Measurements from ENCODE around the gene SECTM1. TPM values are rescaled to one million over a fixed set of nuclear protein-coding genes. Genes with fewer than 3 reads are reported as not detected.

SECTM1 gene
- total RNA-seq, 1 donor: 15.1 TPM

DNA sequence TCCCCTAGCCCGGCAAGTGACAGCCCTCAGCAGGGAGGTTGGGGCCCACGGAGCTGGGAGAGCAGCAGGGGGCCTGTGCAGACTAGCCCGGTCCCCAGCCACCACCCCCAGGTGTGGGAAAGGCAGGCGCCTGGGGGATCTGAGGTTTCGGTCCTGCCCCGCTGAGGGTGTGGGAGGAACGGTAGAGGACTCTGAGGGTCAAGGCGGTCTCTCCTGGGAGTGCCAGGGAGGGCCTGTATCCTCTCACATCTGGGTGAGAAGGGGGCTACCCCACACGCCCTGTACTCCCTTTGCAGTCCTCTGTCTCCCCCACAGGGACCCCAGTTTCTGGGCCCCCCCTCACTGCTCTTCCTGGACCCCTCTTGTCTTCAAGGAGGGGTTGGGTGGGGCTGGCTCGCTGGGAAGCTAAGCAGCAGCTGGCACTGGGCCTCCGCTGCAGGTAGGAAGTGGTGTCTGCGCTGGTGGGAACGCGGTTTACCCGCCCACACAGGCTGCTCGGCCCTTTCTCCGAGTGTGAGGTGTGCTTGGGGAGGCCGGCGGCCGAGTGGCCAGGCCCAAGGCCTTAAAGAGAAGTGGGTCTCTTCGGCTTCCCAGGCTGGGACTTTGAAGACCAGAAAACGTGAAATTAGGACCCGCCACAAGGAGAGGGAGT, 31.5 kb downstream of the SECTM1 start:
- DNase-seq (ENCODE audit: low read depth in 2 of 3, low spot score in 2 of 3): no peak

DNA sequence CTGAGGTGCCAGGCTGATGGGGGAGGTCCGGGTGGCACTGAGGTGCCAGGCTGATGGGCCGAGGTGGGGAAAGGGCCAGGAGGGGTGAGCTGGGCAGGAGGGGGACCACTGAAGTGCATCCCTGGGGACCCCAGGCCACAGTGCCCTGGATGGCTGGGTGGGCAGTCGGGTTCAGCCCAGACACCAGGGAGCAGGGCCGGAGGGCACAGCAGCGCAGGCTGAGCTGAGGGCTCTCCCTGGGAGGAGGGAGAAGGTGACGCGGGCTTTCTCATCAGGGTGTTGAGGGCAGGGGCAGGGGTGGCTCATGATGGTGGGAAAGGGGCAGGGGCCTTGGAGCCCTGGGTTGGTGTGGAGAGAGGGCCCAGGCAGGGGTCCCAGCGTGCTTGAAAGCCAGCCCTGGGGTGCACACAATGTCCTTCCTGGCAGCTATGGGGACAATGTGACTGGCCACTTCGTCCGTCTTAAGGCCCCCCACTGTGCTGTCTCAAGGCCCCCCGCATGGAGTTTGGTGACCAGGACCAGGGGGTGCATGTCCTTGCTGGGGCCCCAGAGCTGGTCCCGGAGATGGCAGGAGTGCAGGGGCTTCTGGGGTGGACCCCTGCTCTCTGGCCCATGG, 32.2 kb downstream of the SECTM1 start:
- DNase-seq (ENCODE audit: low read depth in 2 of 3, low spot score in 2 of 3): no peak

DNA sequence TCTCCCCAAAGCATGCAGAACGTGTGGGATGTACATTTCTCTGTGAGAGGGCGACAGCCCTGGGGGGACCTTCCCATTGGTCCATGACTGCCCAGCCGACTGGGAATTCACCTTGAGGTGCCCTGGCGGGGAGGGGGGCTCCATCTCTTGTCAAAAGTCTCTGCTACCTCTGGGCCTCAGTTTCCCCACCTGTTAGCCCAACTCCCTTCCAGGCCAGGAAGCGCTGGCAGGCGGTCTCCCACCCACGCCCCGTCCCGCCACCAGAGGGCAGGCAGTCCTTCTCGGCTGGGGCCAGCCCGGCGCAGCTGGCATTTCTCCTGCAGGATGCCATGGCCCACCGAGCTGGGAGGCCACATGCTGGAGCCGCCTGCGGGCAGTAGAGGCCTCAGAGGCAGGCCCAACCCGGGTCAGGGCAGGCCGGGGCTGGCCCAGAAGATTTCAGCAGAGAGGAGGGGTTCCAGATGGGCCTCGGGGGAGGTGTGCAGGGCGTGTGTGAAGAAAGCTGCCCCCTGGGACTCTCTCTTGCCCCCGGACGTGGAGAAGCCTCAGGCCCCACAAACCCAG, 32.8 kb downstream of the SECTM1 start:
- DNase-seq (ENCODE audit: low read depth in 2 of 3, low spot score in 2 of 3): peak in 2 of 3 donors; percentile 69 to 72

DNA sequence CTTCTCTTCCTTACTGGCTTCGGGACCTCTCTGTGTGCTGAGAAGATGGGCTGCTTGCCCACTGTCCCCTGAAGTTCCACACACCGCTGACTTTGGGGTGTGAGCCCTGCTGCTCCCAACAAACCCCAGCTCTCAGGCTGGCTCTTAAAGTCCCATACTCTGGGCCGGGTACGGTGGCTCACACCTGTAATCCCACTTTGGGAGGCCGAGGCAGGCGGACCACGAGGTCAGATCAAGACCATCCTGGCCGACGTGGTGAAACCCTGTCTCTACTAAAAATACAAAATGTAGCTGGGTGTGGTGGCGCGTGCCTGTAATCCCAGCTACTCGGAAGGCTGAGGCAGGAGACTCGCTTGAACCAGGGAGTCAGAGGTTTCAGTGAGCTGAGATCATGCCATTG, 33.3 kb downstream of the SECTM1 start:
- DNase-seq (ENCODE audit: low read depth in 2 of 3, low spot score in 2 of 3): no peak

DNA sequence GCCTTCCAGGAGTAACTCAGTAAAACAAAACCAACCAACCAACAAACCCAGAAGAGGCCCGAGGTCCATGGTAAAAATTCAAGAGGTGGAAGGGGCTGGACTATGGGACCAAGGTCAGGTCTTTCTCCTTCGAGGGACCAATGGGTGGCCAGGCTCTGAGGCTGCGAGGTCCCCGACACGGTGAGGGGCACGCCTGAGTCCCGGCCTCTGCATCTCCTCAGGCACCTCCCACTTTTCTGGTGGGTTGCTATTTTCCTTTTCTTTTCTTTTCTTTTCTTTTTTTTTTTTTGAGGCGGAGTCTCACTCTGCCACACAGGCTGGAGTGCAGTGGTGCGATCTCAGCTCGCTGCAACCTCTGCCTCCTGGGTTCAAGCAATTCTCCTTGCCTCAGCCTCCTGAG, 34.1 kb downstream of the SECTM1 start:
- no peak for DNase-seq (ENCODE audit: low read depth in 2 of 3, low spot score in 2 of 3)

DNA sequence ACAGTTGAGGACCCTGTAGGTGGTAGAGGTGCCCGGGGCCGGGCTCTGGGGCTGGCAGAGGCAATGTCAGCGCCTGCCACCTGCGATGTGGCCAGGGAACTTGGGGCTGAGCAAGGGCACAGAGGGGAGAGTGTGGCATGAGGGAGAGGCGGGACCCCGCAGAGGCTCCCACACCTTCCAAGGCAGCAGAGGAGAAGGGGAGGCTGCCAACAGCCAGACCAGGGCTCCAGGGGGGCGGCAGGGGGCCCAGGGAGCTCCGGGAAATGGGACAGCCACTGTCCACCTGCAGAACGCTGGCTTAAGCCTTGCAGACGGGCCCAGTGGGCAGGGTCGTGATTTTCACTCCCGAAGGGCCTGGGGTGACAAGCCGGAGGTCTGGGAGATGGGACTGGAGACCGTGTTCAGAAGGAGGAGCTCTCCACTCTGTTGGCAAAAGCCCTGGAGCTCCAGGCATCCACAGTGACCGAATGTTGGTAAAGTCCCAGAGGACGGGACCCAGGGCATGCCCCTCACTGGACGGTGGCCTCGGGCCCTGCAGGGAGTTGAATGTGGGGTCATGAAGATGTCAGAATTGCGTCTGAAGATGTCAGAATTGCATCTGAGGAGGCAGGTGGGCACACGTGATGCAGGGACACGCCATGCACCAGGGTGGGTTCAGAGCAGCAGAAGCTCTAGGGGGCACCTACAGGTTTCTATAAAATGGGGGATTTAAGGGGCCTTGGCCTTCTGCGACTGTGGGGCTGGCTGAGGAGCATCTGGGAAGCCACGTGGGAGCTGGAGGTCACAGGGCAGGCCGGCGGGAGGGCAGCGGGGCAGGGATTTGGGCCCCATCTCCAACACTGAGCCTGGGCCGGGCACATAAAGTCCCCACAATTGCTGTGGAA, 34.8 kb downstream of the SECTM1 start:
- no peak for DNase-seq (ENCODE audit: low read depth in 2 of 3, low spot score in 2 of 3)

DNA sequence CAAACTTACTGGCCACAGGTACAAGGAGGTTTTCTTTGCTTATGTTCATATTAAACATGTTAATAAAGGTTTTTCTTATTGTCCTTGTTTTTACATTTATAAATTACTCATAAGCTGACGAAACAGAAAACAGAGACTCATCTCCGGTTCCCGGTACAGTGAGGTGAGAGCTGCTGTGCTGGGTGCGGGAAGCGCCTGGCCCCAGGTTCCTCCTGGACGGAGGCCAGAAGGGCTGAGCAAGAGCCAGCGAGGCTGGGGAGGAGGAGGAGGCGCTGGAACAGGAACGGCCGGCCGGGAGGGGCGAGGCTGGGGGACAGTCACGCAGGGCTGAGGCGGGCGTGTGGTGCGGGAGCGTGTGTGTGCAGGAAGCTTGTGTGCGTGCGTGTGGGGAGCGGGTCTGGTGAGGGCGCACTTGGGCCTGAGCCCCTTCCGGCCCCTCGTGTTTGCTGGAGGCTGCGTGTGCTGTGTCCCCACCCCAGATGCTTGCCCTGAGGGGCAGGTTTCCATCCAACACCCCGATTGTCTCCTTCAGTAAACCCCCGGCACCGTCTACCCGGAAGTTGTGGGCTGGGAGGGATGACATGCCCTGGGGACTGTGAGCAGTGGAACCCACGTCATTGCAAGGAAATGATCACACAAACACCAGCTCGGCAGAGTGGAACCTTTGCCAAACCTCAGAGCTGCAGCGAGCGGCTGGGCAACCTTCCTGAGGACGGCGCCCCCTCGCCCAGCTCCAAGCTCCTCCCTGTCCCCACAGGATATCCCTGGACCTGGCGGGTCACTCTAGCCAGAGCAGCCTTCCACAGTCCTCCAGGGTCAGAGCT, 35.6 kb downstream of the SECTM1 start:
- DNase-seq (ENCODE audit: low read depth in 2 of 3, low spot score in 2 of 3): peak; percentile 81 to 98 (median 97)

DNA sequence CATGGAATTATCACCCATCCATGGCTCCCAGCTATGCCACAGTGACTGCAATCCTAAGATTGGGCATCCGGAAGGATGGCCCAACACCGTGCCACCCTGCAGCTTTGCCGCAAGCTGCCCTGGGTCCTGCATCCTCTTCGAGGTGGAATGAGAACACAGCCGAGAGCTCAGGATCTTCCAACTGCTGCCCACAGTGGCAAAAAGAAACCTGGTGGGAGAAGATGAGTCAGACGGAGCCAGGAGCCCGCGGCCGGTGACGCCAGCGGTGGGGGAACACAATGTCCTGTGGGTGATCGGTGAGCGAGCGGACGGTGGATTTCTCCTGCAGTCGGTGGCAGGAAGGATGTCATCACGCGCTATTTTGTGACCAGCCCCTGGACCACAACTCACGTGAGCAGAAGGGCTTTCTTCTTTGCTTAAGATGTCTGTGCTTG, 36.3 kb downstream of the SECTM1 start:
- DNase-seq (ENCODE audit: low read depth in 2 of 3, low spot score in 2 of 3): peak in 2 of 3 donors; percentile 88 to 91

DNA sequence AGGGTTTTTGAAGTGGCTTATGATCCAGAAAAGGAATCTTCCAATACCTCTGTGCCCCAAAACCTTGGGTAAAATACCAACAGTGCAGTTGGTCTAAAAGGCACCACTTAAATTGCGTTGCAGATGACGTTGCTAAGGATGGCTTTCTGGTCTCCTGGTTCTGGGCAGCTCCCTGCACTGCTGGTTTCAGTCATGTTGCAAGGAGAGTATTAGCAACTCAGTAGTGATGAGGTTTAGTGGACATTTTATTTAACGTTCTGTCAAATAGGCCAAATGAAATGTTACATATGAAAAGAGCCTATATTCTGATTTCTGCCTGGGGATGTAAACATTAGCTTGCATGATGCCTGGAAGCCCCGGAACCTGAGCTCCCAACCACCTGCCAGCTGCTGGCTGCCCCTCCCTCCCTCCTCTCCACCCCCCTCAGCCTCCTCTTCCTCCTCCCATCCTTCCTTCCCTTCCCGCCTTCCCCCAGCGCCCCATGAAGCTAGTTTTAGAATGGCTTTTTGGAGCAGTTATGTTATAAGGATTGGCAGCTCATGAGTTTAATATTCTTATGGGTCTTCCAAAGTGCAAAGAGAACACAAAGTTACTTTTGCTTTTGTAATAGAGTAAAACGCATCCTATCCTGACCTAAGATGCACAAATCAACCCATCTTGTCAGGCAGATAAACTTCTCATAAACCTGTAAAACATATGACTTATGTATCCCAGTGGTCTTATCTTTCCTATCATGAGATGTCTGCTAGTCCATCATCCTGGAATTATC, 36.9 kb downstream of the SECTM1 start:
- DNase-seq (ENCODE audit: low read depth in 2 of 3, low spot score in 2 of 3): no peak

DNA sequence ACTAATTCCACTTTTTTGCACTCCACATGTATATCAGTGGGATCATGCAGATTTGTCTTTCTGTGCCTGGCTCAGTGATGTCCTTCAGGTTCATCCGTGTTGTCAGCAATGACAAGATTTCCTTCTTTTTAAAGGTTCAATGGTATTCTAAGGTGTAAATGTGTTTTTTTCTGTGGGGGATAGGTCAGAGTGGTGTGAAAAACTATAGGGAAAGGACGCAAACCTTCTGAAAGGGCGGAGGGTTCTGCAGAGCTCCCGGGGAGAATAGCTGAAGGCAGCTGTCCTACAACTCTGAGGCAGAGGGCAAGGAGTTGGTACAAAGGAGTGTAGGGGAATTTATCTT, 38.1 kb downstream of the SECTM1 start:
- DNase-seq (ENCODE audit: low read depth in 2 of 3, low spot score in 2 of 3): no peak

DNA sequence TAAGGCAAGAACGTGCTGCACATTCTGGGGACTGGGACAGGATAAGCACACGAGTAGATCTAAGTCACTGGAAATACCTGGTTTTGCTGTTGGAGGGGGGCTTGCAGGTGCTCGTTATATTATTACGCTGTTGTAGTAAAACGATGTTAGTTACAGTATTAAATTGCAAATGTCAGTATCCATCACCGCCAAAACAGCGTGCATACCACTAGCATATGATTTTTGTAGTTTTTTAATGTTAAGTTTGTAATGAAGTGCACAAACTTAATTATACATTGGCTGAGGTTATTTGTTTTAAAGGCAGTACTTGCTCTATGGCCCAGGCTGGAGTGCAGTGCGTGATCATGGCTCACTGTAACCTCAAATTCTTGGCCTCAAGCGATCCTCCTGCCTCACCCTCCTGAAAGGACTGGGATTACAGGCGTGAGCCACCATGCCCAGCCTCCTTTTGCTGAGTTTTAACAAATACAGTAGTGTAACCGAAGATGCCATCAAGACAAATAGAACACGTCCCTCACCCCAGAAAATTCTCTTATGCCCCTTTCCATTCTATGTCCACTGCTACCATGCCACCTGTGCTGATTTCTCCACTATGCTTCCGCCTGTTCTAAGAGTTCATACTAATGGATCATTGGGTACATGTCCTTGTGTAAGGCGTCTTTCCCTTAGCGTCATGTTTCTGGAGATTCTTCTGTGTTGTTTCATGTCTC, 39.3 kb downstream of the SECTM1 start:
- DNase-seq (ENCODE audit: low read depth in 2 of 3, low spot score in 2 of 3): no peak

DNA sequence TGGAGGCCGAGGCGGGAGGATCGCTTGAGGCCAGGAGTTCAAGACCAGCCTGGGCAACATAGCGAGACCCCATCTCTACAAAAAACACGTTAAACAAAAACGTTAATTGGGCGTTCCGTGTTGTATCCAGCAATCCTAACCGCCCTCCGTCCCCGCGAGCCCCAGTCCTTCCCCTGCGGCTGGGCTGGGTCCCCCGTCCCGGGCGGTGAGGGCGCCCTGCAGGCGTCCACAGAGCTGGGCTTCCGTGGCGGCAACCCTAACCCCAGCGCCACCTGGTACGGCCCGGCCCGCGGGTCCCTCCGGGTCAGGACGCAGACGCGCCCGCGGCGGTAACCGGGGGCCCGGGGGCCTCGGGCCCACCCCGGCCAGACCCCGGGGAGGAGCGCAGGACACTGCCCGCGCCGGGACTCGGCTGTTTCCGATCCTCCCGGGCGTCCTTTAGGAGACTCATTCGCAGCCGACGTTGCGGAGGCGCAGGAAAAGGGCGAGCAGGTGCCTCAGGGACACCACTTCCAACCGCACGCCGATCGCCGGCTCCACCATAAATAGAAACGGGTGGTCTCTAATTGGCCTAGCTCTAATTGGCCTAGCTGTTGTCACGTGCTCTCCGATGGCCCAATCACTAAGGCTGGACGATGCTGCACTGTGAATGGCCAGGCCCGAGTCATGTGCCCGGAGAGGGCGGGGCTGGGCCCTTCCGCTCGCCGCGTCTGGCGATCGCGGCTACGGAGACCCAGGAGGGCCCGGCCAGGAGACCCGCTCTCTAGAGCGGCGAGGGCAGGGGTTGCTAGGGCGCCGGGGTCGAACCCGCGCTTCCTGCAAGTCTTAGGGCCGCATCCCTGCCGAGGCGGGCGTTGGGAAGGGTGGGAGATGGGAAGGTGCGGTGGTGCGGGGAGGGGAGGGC, 41.1 kb downstream of the SECTM1 start:
- DNase-seq (ENCODE audit: low read depth in 2 of 3, low spot score in 2 of 3): peak; percentile 78 to 99 (median 97)

DNA sequence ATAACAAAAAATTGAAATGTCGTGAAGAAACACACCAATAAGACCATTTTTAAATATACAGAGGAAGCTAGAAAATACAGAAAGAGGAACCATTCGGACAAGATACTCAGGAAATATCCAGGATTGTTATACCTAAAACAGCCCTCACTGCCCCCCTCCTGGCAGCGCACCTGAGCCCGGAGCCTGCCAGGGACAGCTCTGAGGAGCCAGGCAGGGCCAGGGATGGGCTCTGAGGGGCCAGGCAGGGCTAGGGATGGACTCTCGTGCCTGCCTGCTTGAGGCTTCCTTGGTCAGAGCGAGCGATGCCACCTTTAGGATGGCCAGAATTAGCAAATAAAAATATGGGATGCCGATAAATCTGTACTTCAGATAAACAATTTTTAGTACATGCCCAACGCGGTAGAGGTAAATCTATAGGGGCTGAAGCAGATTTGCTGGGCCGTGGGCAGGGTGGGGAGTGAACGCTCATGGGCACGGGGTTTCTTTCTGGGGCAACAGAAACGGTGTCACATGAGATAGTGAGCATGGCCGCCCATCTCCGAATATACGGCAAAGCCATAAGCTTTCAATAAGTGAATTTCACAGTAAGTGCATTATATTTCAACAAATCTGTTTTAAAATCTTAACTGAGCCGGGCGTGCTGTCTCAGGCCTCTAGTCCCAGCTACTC, 41.9 kb downstream of the SECTM1 start:
- no peak for DNase-seq (ENCODE audit: low read depth in 2 of 3, low spot score in 2 of 3)

DNA sequence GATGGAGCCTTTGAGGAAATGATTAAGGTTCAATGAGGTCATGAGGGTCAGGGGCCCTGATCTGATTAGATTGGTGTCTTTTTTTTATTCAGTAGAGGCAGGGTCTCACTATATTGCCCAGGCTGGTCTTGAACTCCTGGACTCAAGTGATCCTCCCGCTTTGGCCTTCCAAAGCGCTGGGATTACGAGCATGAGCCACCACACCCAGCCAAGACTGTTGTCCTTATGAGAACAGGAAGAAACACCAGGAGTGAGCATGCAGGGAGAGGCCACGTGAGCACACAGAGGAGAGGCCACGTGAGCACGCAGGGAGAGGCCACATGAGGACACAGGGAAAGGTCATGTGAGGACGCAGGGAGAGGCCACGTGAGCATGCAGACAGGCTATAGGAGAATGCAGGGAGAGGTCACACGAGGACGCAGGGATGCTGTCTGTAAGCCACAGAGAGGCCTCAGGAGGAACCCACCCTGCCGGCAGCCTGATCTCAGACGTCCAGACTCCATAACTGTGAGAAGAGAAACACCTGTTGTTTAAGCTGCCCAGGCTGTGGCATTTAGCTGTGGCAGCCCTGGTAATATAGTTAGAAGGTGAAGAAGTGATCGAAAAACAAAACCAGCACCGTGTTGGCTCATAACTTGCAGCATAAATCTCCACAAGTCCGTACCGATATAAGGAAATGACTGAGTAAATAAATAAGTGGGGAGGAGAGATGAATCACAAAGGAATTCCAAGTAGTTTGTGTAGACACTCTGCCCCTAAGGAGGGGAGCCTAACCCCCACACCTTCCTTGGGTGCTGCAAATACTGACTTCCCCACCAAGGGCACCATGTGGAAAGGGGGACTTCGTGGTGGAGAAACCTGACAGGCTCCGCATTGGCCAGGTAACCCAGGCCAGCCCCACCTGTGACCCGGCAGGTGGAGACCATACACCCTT, 45.4 kb downstream of the SECTM1 start:
- no peak for DNase-seq (ENCODE audit: low read depth in 2 of 3, low spot score in 2 of 3)

DNA sequence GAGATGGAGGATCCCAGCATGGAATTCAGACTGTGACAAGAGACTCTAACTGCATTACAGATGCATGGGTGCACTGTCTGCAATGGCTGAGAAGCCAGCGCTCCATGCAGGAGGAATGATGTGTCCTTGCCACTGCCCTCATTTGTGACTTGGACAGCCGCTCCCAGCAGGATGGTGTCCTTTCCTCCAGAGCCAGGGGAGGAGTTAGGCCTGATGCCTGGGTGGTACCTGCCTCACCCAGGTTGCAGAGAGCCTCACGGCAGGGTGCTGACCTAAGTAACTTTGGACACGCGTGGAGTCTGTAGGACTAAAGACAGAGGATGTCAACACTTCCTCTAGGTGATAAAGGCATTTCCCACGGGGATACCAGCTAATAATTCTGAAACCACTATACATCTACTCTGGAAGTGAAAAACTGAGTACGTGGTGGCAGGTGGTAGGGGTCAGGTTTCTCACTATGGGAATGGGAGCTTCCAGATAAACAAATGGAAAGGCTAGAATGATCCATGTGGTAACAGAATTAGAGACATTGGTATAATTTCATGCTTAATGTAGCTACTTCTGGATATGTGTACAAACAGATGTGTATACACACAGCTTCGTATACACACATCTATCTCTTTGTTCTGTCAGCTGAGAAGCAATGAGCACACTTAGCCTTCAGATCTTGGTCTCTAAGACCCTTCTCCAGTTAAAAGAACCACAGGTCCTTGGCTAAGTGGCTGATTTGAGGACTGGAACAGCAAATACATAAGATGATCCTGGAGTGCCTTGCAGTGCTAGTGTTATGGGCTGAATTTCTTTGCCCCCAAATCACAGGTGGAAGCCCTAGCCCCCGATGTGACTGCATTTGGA, 46.3 kb downstream of the SECTM1 start:
- DNase-seq (ENCODE audit: low read depth in 2 of 3, low spot score in 2 of 3): no peak

DNA sequence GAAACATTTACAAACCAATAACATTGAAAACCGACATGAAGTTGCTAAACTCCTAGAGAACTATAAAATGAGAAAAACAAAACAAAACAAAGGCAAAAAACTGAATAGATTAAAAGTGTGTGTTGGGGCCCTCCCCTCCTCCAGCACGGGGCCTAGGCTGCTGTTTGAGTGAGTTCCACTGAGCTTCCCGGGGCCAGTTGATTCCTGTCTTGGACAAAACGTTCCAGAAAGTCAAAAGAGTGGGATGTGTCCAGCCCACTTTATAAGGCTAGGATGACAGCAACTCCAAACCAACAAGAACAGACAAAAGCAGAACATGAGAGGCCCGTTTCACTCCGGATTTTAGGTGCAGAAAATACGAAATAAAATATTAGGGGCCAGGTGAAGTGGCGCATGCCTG, 48.4 kb downstream of the SECTM1 start:
- DNase-seq (ENCODE audit: low read depth in 2 of 3, low spot score in 2 of 3): no peak
